Erythroblast (primary cell): Measurements from ENCODE around the gene LYZL1.

Experiments used
- GATA1 ChIP-seq: IDR thresholded peaks from 2 replicates; pipeline ENCODE4 v1.6.1; 2011; ENCODE audit warnings: low read depth, mild to moderate bottlenecking, control low read depth, low read length, moderate library complexity
- POLR2A ChIP-seq: IDR thresholded peaks from 2 replicates; pipeline ENCODE4 v1.6.1; 2011; ENCODE audit warnings: mild to moderate bottlenecking, low read length

GRCh38 chr10:29249018-29249417 is 39.9 kb upstream of the LYZL1 start:
- TF ChIP-seq POLR2A (no peak), GATA1 (no peak)
